GM23338 (cell line): ENCODE data around the gene GLUL. TPM values are rescaled to one million over a fixed set of nuclear protein-coding genes. Genes with fewer than 3 reads are reported as not detected.

Experiments used
- ATAC-seq: fragments of 200-7000 bp; cut with Tn5 transposase; 3 replicates; pipeline ENCODE4 v1.9.1; 2020
- DNase-seq: peaks from one replicate; pipeline ENCODE4 v3.0.0-alpha.2; 2015; ENCODE audit warnings: low spot score
- H2AFZ ChIP-seq: fragments of 200-600 bp; sonication (generic); 2 replicates; pipeline ENCODE4 v1.8.0; 2016; ENCODE audit warnings: antibody characterized with exemption, mild to moderate bottlenecking, moderate library complexity
- H3F3A ChIP-seq: fragments of 200-600 bp; sonication (generic); replicated peaks from 2 replicates; pipeline ENCODE4 v1.8.0; 2017; ENCODE audit warnings: antibody characterized with exemption, mixed run types, low read depth
- H3K27ac ChIP-seq: fragments of 200-600 bp; sonication (generic); 2 replicates; pipeline ENCODE4 v1.6.1; 2016; ENCODE audit warnings: low read depth
- H3K27me3 ChIP-seq: fragments of 200-600 bp; sonication (generic); 2 replicates; pipeline ENCODE4 v1.8.0; 2016; ENCODE audit warnings: mild to moderate bottlenecking, mixed run types, moderate library complexity; ENCODE audit not compliant: insufficient read depth
- H3K36me3 ChIP-seq: fragments of 200-600 bp; sonication (generic); 2 replicates; pipeline ENCODE4 v1.8.0; 2016; ENCODE audit warnings: mild to moderate bottlenecking; ENCODE audit not compliant: insufficient read depth
- H3K4me1 ChIP-seq: fragments of 200-600 bp; sonication (generic); 2 replicates; pipeline ENCODE4 v1.8.0; 2016; ENCODE audit warnings: mild to moderate bottlenecking, moderate library complexity; ENCODE audit not compliant: insufficient read depth
- H3K4me2 ChIP-seq: fragments of 200-600 bp; sonication (generic); 2 replicates; pipeline ENCODE4 v1.7.1; 2017; ENCODE audit warnings: mixed run types
- H3K4me3 ChIP-seq: fragments of 200-600 bp; sonication (generic); 2 replicates; pipeline ENCODE4 v1.6.1; 2016; ENCODE audit warnings: mixed run types
- H3K79me2 ChIP-seq: fragments of 200-600 bp; sonication (generic); replicated peaks from 2 replicates; pipeline ENCODE4 v1.8.0; 2017; ENCODE audit warnings: mild to moderate bottlenecking; ENCODE audit not compliant: insufficient read depth
- H3K9me2 ChIP-seq: fragments of 200-600 bp; sonication (generic); 2 replicates; pipeline ENCODE4 v1.8.0; 2017; ENCODE audit not compliant: insufficient read depth
- H4K20me1 ChIP-seq: fragments of 200-600 bp; sonication (generic); replicated peaks from 2 replicates; pipeline ENCODE4 v1.8.0; 2017; ENCODE audit warnings: mild to moderate bottlenecking; ENCODE audit not compliant: insufficient read depth
- H3K27ac Mint-ChIP-seq: 2 replicates; pipeline ENCODE4 v1.8.0; 2020; ENCODE audit warnings: inconsistent platforms, mild to moderate bottlenecking, moderate library complexity, mixed read lengths
- H3K27me3 Mint-ChIP-seq: 3 replicates; pipeline ENCODE4 v1.8.0; 2022; ENCODE audit warnings: low read depth, mild to moderate bottlenecking, moderate library complexity, mixed read lengths, inconsistent platforms; ENCODE audit not compliant: insufficient read depth, poor library complexity
- H3K36me3 Mint-ChIP-seq: 3 replicates; pipeline ENCODE4 v1.8.0; 2021; ENCODE audit warnings: low read depth, mild to moderate bottlenecking, inconsistent platforms, moderate library complexity, mixed read lengths
- H3K4me1 Mint-ChIP-seq: 3 replicates; pipeline ENCODE4 v1.8.0; 2020; ENCODE audit warnings: mild to moderate bottlenecking, inconsistent platforms, mixed read lengths
- H3K4me3 Mint-ChIP-seq: 3 replicates; pipeline ENCODE4 v1.8.0; 2021; ENCODE audit warnings: moderate library complexity, mild to moderate bottlenecking, inconsistent platforms, mixed read lengths
- H3K9me3 Mint-ChIP-seq: 3 replicates; pipeline ENCODE4 v1.8.0; 2020; ENCODE audit warnings: moderate library complexity, mild to moderate bottlenecking, inconsistent platforms, mixed read lengths
- CREB1 ChIP-seq: fragments of 250-450 bp; sonication (Bioruptor Pico); IDR thresholded peaks from 2 replicates; pipeline ENCODE4 v1.5.0; 2020; ENCODE audit warnings: low read depth, mild to moderate bottlenecking, moderate library complexity
- CTCF ChIP-seq, 2 experiments: fragments of 200-600 bp in 1 of 2; sonication (generic) in 1 of 2; conservative IDR thresholded peaks; 2 replicates each; pipeline versions ENCODE4 v1.5.1 to v1.6.1; 2016 to 2017; ENCODE audit warnings: antibody characterized with exemption in 2 of 2, low read depth in 2 of 2, mild to moderate bottlenecking in 2 of 2, moderate library complexity in 1 of 2
- ETS1 ChIP-seq: IDR thresholded peaks from 2 replicates; pipeline ENCODE4 v1.6.1; 2016; ENCODE audit warnings: antibody characterized with exemption
- EZH2 ChIP-seq: fragments of 200-600 bp; sonication (generic); IDR thresholded peaks from one replicate; pipeline ENCODE4 v1.8.0; 2017; ENCODE audit warnings: antibody characterized with exemption, mild to moderate bottlenecking, low read depth; ENCODE audit not compliant: unreplicated experiment
- EZH2phosphoT487 ChIP-seq: fragments of 200-600 bp; sonication (generic); IDR thresholded peaks from one replicate; pipeline ENCODE4 v1.8.1; 2018; ENCODE audit warnings: antibody characterized with exemption; ENCODE audit not compliant: unreplicated experiment
- JUNB ChIP-seq: IDR thresholded peaks from one replicate; pipeline ENCODE4 v1.6.1; 2016; ENCODE audit warnings: antibody characterized with exemption; ENCODE audit not compliant: unreplicated experiment
- NANOG ChIP-seq: IDR thresholded peaks from 2 replicates; pipeline ENCODE4 v1.6.1; 2016; ENCODE audit warnings: antibody characterized with exemption, borderline replicate concordance
- POLR2AphosphoS5 ChIP-seq: IDR thresholded peaks from 2 replicates; pipeline ENCODE4 v1.6.1; 2016; ENCODE audit warnings: antibody characterized with exemption, low read depth
- REST ChIP-seq: IDR thresholded peaks from one replicate; pipeline ENCODE4 v1.6.1; 2018; ENCODE audit warnings: antibody characterized with exemption; ENCODE audit not compliant: unreplicated experiment
- STAT1 ChIP-seq: IDR thresholded peaks from one replicate; pipeline ENCODE4 v1.6.1; 2016; ENCODE audit warnings: antibody characterized with exemption; ENCODE audit not compliant: unreplicated experiment
- ZNF114 ChIP-seq: fragments of 250-450 bp; sonication (Bioruptor Pico); IDR thresholded peaks from 2 replicates; pipeline ENCODE4 v1.5.0; 2020; ENCODE audit warnings: mild to moderate bottlenecking, moderate library complexity
- ZNF331 ChIP-seq: fragments of 250-450 bp; sonication (Bioruptor Pico); IDR thresholded peaks from 2 replicates; pipeline ENCODE4 v1.5.0; 2020; ENCODE audit warnings: low read depth, mild to moderate bottlenecking, moderate library complexity
- ZNF462 ChIP-seq: fragments of 250-450 bp; sonication (Bioruptor Pico); IDR thresholded peaks from 2 replicates; pipeline ENCODE4 v1.5.0; 2020; ENCODE audit warnings: mild to moderate bottlenecking, moderate library complexity
- polyA plus RNA-seq: library from polyadenylated mRNA; unstranded; fragments of >200 nt; fragmentation: Nextera tagmentation; extraction: Ambion mirVana; gene quantifications from 2 replicates; pipeline ENCODE4 v1.2.1, GENCODE V29; 2016
- total RNA-seq: library from RNA; depleted of rRNA; stranded (reverse); fragments of >200 nt; shearing (Covaris generic); gene quantifications from 2 replicates; pipeline ENCODE4 v1.2.3, GENCODE V29; 2014

The GLUL gene
- total and polyA plus RNA-seq, 2 experiments from 2014 or later = 254 to 356 TPM

GRCh38 chr1:182413486-182413885, 21.9 kb upstream of the GLUL start:
- no peak overlapping the region for H2AFZ ChIP-seq
- H3K27ac ChIP-seq = no peak overlapping the region
- ATAC-seq = no peak
- no peaks in the 10 kb centered on the region for H3K9me3 Mint-ChIP-seq
- H3K4me1 Mint-ChIP-seq = peaks cover 6% of the 10 kb centered on the region; the same call in 2 of the 3 replicates
- DNase-seq = no peak
- H3K4me1 ChIP-seq = no peaks in the 10 kb centered on the region
- TF ChIP-seq EZH2 (no peak), ZNF462 (no peak), ZNF331 (CRISPR knock-in tag) (no peak), NANOG (no peak), STAT1 (no peak), JUNB (no peak), EZH2phosphoT487 (no peak), CTCF (conservative IDR thresholded peaks at IDR 0.05; ENCODE audit: low read depth in 2 of 2) (no peak), ZNF114 (CRISPR knock-in tag) (no peak), CREB1 (CRISPR knock-in tag) (no peak), POLR2AphosphoS5 (no peak), REST (no peak), ETS1 (no peak)
- no peaks in the 10 kb centered on the region for H3K36me3 Mint-ChIP-seq
- H3K9me2 ChIP-seq = no peaks in the 10 kb centered on the region
- H4K20me1 ChIP-seq = no peaks in the 10 kb centered on the region
- H3K36me3 ChIP-seq = no peaks in the 10 kb centered on the region
- no peaks in the 10 kb centered on the region for H3K27me3 Mint-ChIP-seq
- no peaks in the 10 kb centered on the region for H3K27me3 ChIP-seq
- no peaks in the 10 kb centered on the region for H3K79me2 ChIP-seq
- H3K4me3 ChIP-seq = no peak overlapping the region
- no peak overlapping the region for H3K4me2 ChIP-seq
- no peak overlapping the region for H3K4me3 Mint-ChIP-seq
- H3F3A ChIP-seq = no peaks in the 10 kb centered on the region
- H3K27ac Mint-ChIP-seq = no peak overlapping the region
